SK-N-SH (cell line): Measurements from ENCODE around the gene S100A10. TPM values are rescaled to one million over a fixed set of nuclear protein-coding genes. Genes with fewer than 3 reads are reported as not detected.

ENCODE experiments used
- CTCF ChIA-PET: fragments of 300-600, 350-600 bp; formaldehyde crosslinking; extraction: SDS; loops from one replicate; lab custom pipeline; 2021; lab: Yijun Ruan, JAX
- POLR2A ChIA-PET: fragments of 350-600 bp; sonication (Branson Sonifier 250); formaldehyde crosslinking; extraction: SDS; loops from one replicate; lab custom pipeline; 2020; ENCODE audit warnings: antibody characterized with exemption, inconsistent platforms; lab: Yijun Ruan, JAX
- DNase-seq: peaks from one replicate; pipeline ENCODE4 v3.0.0; 2012
- H2AFZ ChIP-seq: fragments of 200-600 bp; sonication (generic); 2 replicates; pipeline ENCODE4 v1.8.1; 2016; ENCODE audit warnings: antibody characterized with exemption, mild to moderate bottlenecking, low read depth
- H3F3A ChIP-seq: fragments of 200-600 bp; sonication (generic); replicated peaks from 2 replicates; pipeline ENCODE3; 2016; ENCODE audit warnings: antibody characterized with exemption, mild to moderate bottlenecking; ENCODE audit not compliant: insufficient read depth
- H3K27ac ChIP-seq, 2 experiments: fragments of 200-500 bp in 1 of 2; fragments of 200-600 bp in 1 of 2; sonication (Bioruptor generic) in 1 of 2; sonication (generic), shearing (Covaris generic) in 1 of 2; 2 replicates each; pipeline versions ENCODE4 v1.5.1 to v1.6.1; 2014 to 2016; ENCODE audit warnings: low read depth in 2 of 2, inconsistent platforms in 1 of 2, low read length in 1 of 2, mild to moderate bottlenecking in 1 of 2, mixed read lengths in 1 of 2
- H3K27me3 ChIP-seq: fragments of 200-600 bp; sonication (generic), shearing (Covaris generic); 2 replicates; pipeline ENCODE4 v1.6.1; 2016; ENCODE audit warnings: mixed run types; ENCODE audit not compliant: insufficient read depth
- H3K36me3 ChIP-seq, 2 experiments: fragments of 200-500 bp in 1 of 2; fragments of 200-600 bp in 1 of 2; sonication (Bioruptor generic) in 1 of 2; sonication (generic) in 1 of 2; replicated peaks in 1 of 2; 2 replicates each; pipeline versions ENCODE3 to v1.5.1; 2014 to 2016; ENCODE audit warnings: low read length in 1 of 2, mild to moderate bottlenecking in 1 of 2; ENCODE audit not compliant: insufficient read depth in 2 of 2, control insufficient read depth in 1 of 2
- H3K4me1 ChIP-seq, 2 experiments: fragments of 200-500 bp in 1 of 2; fragments of 200-600 bp in 1 of 2; sonication (Bioruptor generic) in 1 of 2; sonication (generic), shearing (Covaris generic) in 1 of 2; 2 replicates each; pipeline versions ENCODE4 v1.5.1 to v1.6.1; 2014 to 2016; ENCODE audit warnings: low read depth in 1 of 2, low read length in 1 of 2, mixed run types in 1 of 2; ENCODE audit not compliant: insufficient read depth in 2 of 2, control insufficient read depth in 1 of 2
- H3K4me2 ChIP-seq: fragments of 200-600 bp; sonication (generic), shearing (Covaris generic); 2 replicates; pipeline ENCODE4 v1.6.1; 2017; ENCODE audit warnings: mixed run types
- H3K4me3 ChIP-seq, 2 experiments: fragments of 200-500 bp in 1 of 2; fragments of 200-600 bp in 1 of 2; sonication (Bioruptor generic) in 1 of 2; sonication (generic), shearing (Covaris generic) in 1 of 2; 2 replicates each; pipeline versions ENCODE4 v1.5.1 to v1.8.1; 2014 to 2016; ENCODE audit warnings: low read depth in 2 of 2, inconsistent platforms in 1 of 2, low read length in 1 of 2, mild to moderate bottlenecking in 1 of 2, mixed read lengths in 1 of 2, moderate library complexity in 1 of 2
- H3K79me2 ChIP-seq: fragments of 200-600 bp; sonication (generic); 2 replicates; pipeline ENCODE4 v1.8.1; 2017; ENCODE audit warnings: mild to moderate bottlenecking; ENCODE audit not compliant: insufficient read depth
- H3K9ac ChIP-seq: fragments of 200-600 bp; sonication (generic); 2 replicates; pipeline ENCODE4 v1.6.1; 2017; ENCODE audit warnings: mixed run types
- H3K9me2 ChIP-seq: fragments of 200-600 bp; sonication (generic); 2 replicates; pipeline ENCODE4 v1.6.1; 2017; ENCODE audit warnings: mixed run types
- H3K9me3 ChIP-seq: fragments of 200-600 bp; sonication (generic); 2 replicates; pipeline ENCODE4 v1.6.1; 2017; ENCODE audit warnings: mixed run types, mild to moderate bottlenecking, moderate library complexity
- H4K20me1 ChIP-seq: fragments of 200-600 bp; sonication (generic); 2 replicates; pipeline ENCODE4 v1.6.1; 2017; ENCODE audit warnings: mild to moderate bottlenecking, mixed run types; ENCODE audit not compliant: insufficient read depth
- CHD2 ChIP-seq: fragments of 150-350 bp; IDR thresholded peaks from 2 replicates; pipeline ENCODE4 v1.6.1; 2018; ENCODE audit warnings: low read length; ENCODE audit not compliant: partially characterized antibody
- ELF1 ChIP-seq: IDR thresholded peaks from 2 replicates; pipeline ENCODE4 v1.4.0; 2012
- EP300 ChIP-seq, 2 experiments: IDR thresholded peaks; 2 replicates each; pipeline versions ENCODE4 v1.4.0 to v1.6.1; 2012; ENCODE audit warnings: borderline replicate concordance in 1 of 2, low read depth in 1 of 2, low read length in 1 of 2
- FOSL2 ChIP-seq: IDR thresholded peaks from 2 replicates; pipeline ENCODE4 v1.4.0; 2012; ENCODE audit warnings: low read depth, mild to moderate bottlenecking, moderate library complexity, borderline replicate concordance
- FOXM1 ChIP-seq: IDR thresholded peaks from 2 replicates; pipeline ENCODE4 v1.4.0; 2012; ENCODE audit warnings: low read depth, mild to moderate bottlenecking
- GATA2 ChIP-seq: sonication (generic); formaldehyde crosslinking; IDR thresholded peaks from 2 replicates; pipeline ENCODE4 v1.5.0; 2020; ENCODE audit warnings: mild to moderate bottlenecking, missing genetic modification reagents
- JUND ChIP-seq: IDR thresholded peaks from 2 replicates; pipeline ENCODE4 v1.4.0; 2012
- MEF2A ChIP-seq: IDR thresholded peaks from 2 replicates; pipeline ENCODE4 v1.4.0; 2012; ENCODE audit warnings: low read depth, borderline replicate concordance
- NFIC ChIP-seq: IDR thresholded peaks from 2 replicates; pipeline ENCODE4 v1.4.0; 2012; ENCODE audit warnings: borderline replicate concordance
- NRF1 ChIP-seq: IDR thresholded peaks from 2 replicates; pipeline ENCODE4 v1.6.1; 2012; ENCODE audit warnings: low read depth, mild to moderate bottlenecking, low read length
- POLR2AphosphoS5 ChIP-seq: IDR thresholded peaks from 2 replicates; pipeline ENCODE4 v1.6.1; 2012; ENCODE audit warnings: low read depth, low read length
- RCOR1 ChIP-seq: fragments of 150-350 bp; IDR thresholded peaks from 2 replicates; pipeline ENCODE4 v1.6.1; 2017; ENCODE audit warnings: antibody characterized with exemption, low read length
- RFX5 ChIP-seq: IDR thresholded peaks from 2 replicates; pipeline ENCODE4 v1.6.1; 2012; ENCODE audit warnings: mild to moderate bottlenecking, improper control_type of control experiment, low read length
- RXRA ChIP-seq: IDR thresholded peaks from 2 replicates; pipeline ENCODE4 v1.4.0; 2012; ENCODE audit warnings: low read depth, mild to moderate bottlenecking, borderline replicate concordance
- SIN3A ChIP-seq: IDR thresholded peaks from 2 replicates; pipeline ENCODE4 v1.6.1; 2012; ENCODE audit warnings: low read depth, mild to moderate bottlenecking, low read length, moderate library complexity, borderline replicate concordance
- SMC3 ChIP-seq: IDR thresholded peaks from 2 replicates; pipeline ENCODE4 v1.6.1; 2012; ENCODE audit warnings: low read depth, low read length, improper control_type of control experiment
- YY1 ChIP-seq: IDR thresholded peaks from 2 replicates; pipeline ENCODE4 v1.4.0; 2012; ENCODE audit warnings: low read depth, mild to moderate bottlenecking
- WGBS: methylation state at CpG from one replicate; pipeline ENCODE4 v1.1.6; 2017; ENCODE audit warnings: low lambda C conversion rate; 5-methylcytosine and 5-hydroxymethylcytosine counted together
- polyA plus RNA-seq, 3 experiments: library from polyadenylated mRNA; depleted of rRNA; stranded (reverse); fragments of >200 nt; gene quantifications; 2 replicates each; pipeline ENCODE4 v1.2.3, GENCODE V29; 2012
- TF ChIP-seq, protein P1 (sequence below): IDR thresholded peaks from 2 replicates; pipeline ENCODE4 v1.4.0; 2012; ENCODE audit warnings: low read depth, borderline replicate concordance
- TF ChIP-seq, protein P2 (sequence below): IDR thresholded peaks from 2 replicates; pipeline ENCODE4; 2012
- TF ChIP-seq, protein P3 (sequence below): fragments of 200-600 bp; sonication (generic); IDR thresholded peaks from 2 replicates; pipeline ENCODE4 v1.6.1; 2017; ENCODE audit warnings: antibody characterized with exemption, mild to moderate bottlenecking, moderate library complexity
- TF ChIP-seq, protein P4 (sequence below): IDR thresholded peaks from 2 replicates; pipeline ENCODE4 v1.4.0; 2012; ENCODE audit warnings: low read depth

The S100A10 gene
- polyA plus RNA-seq, 1 of the 3 experiments (the other 2 are of a cell fraction) = 161 TPM

DNA sequence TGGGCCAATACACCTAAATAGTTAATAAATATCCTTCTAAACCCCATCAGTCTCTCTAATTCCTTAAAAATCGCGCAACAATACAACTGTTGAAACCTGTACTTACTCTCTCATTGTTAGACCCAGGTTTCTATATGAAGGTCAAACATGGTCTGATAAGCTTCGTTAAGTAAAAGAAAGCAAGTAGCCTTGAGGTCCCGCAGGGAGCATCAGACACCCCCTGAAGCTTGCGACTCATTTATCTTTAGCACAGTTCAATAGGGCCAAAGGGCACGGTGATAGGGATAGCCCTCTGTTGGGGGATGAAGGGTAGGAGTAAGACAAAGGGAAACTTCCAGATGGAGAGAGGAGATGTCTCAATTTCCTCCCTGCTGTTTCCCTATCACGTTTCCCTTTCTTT, 57.0 kb downstream of the S100A10 start:
- Histone ChIP-seq H3K36me3 (no peaks in the 10 kb centered on the region), H3K4me2 (no peak overlapping the region), H3K4me1 (0 out of 4 replicates have a peak, but pooled peaks cover 0 to 2% of the 10 kb centered on the region in 2 experiments), H3K4me3 (no peak overlapping the region), H3K27me3 (peaks cover 10% of the 10 kb centered on the region), H3K79me2 (no peaks in the 10 kb centered on the region), H4K20me1 (no peaks in the 10 kb centered on the region), H2AFZ (no peak overlapping the region), H3K9ac (no peak overlapping the region), H3K27ac (no peak overlapping the region), H3K9me2 (no peaks in the 10 kb centered on the region), H3K9me3 (no peaks in the 10 kb centered on the region), H3F3A (no peaks in the 10 kb centered on the region)
- ChIA-PET CTCF (interaction anchor here (0.6 to 11.8 kb wide), 7 partner anchors 9 to 324 kb away, joined by 3 to 172 read pairs (median 5); partner anchors contain the start of gene SNX27), POLR2A (no interaction called here)
- no peak for DNase-seq
- TF ChIP-seq NFIC = no peak
- TF ChIP-seq, protein P1, sequence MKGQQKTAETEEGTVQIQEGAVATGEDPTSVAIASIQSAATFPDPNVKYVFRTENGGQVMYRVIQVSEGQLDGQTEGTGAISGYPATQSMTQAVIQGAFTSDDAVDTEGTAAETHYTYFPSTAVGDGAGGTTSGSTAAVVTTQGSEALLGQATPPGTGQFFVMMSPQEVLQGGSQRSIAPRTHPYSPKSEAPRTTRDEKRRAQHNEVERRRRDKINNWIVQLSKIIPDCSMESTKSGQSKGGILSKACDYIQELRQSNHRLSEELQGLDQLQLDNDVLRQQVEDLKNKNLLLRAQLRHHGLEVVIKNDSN = no peak
- no peak for TF ChIP-seq ELF1
- no peak for TF ChIP-seq MEF2A
- no peak for TF ChIP-seq RXRA
- TF ChIP-seq GATA2 (CRISPR knock-in tag) = no peak
- no peak for TF ChIP-seq SIN3A
- no peak for TF ChIP-seq NRF1
- WGBS = 14% methylated on average over 7 of the region's 7 CpGs

DNA sequence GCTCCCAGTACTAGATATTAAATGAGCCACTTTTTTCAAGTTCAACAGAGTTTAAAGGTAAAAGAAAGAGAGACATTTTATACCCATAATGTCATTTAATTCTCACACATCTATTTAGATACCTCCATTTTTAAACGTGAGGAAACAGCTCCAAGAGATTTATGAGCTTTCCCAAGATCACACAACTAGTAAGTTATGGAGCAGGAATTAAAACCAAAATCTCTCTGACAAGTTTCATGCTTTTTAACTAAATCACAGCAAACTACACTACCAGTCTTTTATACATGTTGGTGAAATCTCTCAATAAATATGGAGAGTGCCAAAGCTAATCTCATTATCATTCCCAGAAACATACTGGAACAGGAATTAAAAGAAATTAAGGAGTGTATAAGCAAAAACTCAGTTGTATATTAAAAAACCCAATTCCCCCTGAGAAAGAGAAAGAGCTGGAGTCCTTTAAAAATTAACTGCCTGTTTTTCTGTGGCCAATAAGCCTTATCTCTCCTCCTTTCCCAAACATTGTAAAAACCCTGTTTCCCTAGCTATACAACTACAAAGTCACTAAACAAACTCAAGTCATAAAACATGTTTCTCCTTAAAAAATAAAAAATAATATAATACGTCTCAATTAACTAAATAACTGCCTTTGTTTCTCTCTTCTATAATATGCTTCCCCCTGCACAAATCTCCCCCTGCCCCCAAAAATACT, 57.6 kb downstream of the S100A10 start:
- ChIA-PET POLR2A (no interaction called here), CTCF (interaction anchor here (0.6 to 11.8 kb wide), 11 partner anchors 9 to 324 kb away, joined by 3 to 172 read pairs (median 4); partner anchors contain the start of gene SNX27)
- TF ChIP-seq, protein P2, sequence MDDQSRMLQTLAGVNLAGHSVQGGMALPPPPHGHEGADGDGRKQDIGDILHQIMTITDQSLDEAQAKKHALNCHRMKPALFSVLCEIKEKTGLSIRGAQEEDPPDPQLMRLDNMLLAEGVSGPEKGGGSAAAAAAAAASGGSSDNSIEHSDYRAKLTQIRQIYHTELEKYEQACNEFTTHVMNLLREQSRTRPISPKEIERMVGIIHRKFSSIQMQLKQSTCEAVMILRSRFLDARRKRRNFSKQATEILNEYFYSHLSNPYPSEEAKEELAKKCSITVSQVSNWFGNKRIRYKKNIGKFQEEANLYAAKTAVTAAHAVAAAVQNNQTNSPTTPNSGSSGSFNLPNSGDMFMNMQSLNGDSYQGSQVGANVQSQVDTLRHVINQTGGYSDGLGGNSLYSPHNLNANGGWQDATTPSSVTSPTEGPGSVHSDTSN = no peak
- TF ChIP-seq JUND (no peak), SIN3A (no peak), RXRA (no peak), YY1 (no peak), FOSL2 (no peak), GATA2 (CRISPR knock-in tag) (no peak), POLR2AphosphoS5 (no peak), SMC3 (no peak), RFX5 (no peak), MEF2A (no peak), CHD2 (no peak), RCOR1 (no peak), NFIC (no peak), FOXM1 (no peak), EP300 (IDR thresholded peaks at IDR 0.05; ENCODE audit: borderline replicate concordance in 1 of 2, low read depth in 1 of 2, low read length in 1 of 2) (no peak)
- TF ChIP-seq, protein P3, sequence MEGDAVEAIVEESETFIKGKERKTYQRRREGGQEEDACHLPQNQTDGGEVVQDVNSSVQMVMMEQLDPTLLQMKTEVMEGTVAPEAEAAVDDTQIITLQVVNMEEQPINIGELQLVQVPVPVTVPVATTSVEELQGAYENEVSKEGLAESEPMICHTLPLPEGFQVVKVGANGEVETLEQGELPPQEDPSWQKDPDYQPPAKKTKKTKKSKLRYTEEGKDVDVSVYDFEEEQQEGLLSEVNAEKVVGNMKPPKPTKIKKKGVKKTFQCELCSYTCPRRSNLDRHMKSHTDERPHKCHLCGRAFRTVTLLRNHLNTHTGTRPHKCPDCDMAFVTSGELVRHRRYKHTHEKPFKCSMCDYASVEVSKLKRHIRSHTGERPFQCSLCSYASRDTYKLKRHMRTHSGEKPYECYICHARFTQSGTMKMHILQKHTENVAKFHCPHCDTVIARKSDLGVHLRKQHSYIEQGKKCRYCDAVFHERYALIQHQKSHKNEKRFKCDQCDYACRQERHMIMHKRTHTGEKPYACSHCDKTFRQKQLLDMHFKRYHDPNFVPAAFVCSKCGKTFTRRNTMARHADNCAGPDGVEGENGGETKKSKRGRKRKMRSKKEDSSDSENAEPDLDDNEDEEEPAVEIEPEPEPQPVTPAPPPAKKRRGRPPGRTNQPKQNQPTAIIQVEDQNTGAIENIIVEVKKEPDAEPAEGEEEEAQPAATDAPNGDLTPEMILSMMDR = no peak
- TF ChIP-seq, protein P4, sequence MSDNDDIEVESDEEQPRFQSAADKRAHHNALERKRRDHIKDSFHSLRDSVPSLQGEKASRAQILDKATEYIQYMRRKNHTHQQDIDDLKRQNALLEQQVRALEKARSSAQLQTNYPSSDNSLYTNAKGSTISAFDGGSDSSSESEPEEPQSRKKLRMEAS = no peak
- Histone ChIP-seq H3K4me2 (no peak overlapping the region), H3K4me3 (0 out of 4 replicates have a peak overlapping the region, but pooled peaks of 1 of the 2 experiments have one; percentile 11), H3K27ac (no peak overlapping the region), H3K4me1 (0 out of 4 replicates have a peak, but pooled peaks cover 0 to 2% of the 10 kb centered on the region in 2 experiments), H3K27me3 (peaks cover 10% of the 10 kb centered on the region), H3K79me2 (no peaks in the 10 kb centered on the region), H3K36me3 (no peaks in the 10 kb centered on the region), H3F3A (no peaks in the 10 kb centered on the region), H3K9me3 (no peaks in the 10 kb centered on the region), H2AFZ (0 out of 2 replicates have a peak overlapping the region, but pooled peaks have one; percentile 23), H3K9ac (no peak overlapping the region), H3K9me2 (no peaks in the 10 kb centered on the region), H4K20me1 (no peaks in the 10 kb centered on the region)
- no peak for DNase-seq
- 10% methylated on average over 2 of the region's 2 CpGs for WGBS
